ENCODE results near the gene CHKB.
"Not testable (repeated sequence)": the region's sequence is repeated elsewhere in the genome, so short reads cannot be mapped to it uniquely, and the experiment has no call there.

Gene CHKB
- total RNA-seq, result 4.9 to 7.8 reads per million in 2 donors

- peak; percentile 96 for DNase-seq
Measured at GRCh38 chr22:50582493-50583293, at the start of gene CHKB. TSS of gene CHKB (minus strand) at chr22:50582849. CDS start at chr22:50582781, 68 bp downstream.

GRCh38 chr22:50630376-50630775 is 47.7 kb upstream of the CHKB start:
- DNase-seq, result no peak

- no peak for DNase-seq
Measured at GRCh38 chr22:50628543-50629134, 46.0 kb upstream of the CHKB start.

GRCh38 chr22:50627642-50628542 is 45.2 kb upstream of the CHKB start, which contains the start of gene ARSA:
TSS of gene ARSA (minus strand) at chr22:50628152. CDS start at chr22:50627779, 373 bp downstream.
- DNase-seq, result peak; percentile 71

GRCh38 chr22:50626850-50627641 is 44.4 kb upstream of the CHKB start:
- DNase-seq, result no peak

GRCh38 chr22:50626314-50626849 is 43.7 kb upstream of the CHKB start:
- DNase-seq, result no peak

GRCh38 chr22:50625568-50626313 is 43.1 kb upstream of the CHKB start:
- no peak for DNase-seq

- DNase-seq, result no peak
Measured at GRCh38 chr22:50625131-50625567, 42.5 kb upstream of the CHKB start.

GRCh38 chr22:50624347-50625130 is 41.9 kb upstream of the CHKB start:
- no peak for DNase-seq

- DNase-seq, result no peak
Measured at GRCh38 chr22:50622723-50623327, 40.2 kb upstream of the CHKB start.

GRCh38 chr22:50621948-50622722 is 39.5 kb upstream of the CHKB start:
- no peak for DNase-seq

GRCh38 chr22:50621356-50621880 is 38.8 kb upstream of the CHKB start:
- DNase-seq, result no peak

- no peak for DNase-seq
Measured at GRCh38 chr22:50620593-50621355, 38.1 kb upstream of the CHKB start.

GRCh38 chr22:50614296-50614695 is 31.6 kb upstream of the CHKB start:
- DNase-seq, result not testable (repeated sequence)

GRCh38 chr22:50613291-50613981 is 30.8 kb upstream of the CHKB start:
- no peak for DNase-seq

GRCh38 chr22:50612528-50613221 is 30.0 kb upstream of the CHKB start:
- no peak for DNase-seq

GRCh38 chr22:50612168-50612527 is 29.5 kb upstream of the CHKB start:
- no peak for DNase-seq

Measured in activated gamma-delta T cell (primary cell).